HG02885 (cell line): ENCODE data around the gene YAF2.

ENCODE experiments used
- ATAC-seq: cut with Tn5 transposase; IDR thresholded peaks from one replicate; pipeline ENCODE4 v1.9.1; 2021; ENCODE audit warnings: mild to moderate bottlenecking; ENCODE audit not compliant: unreplicated experiment, poor library complexity

The YAF2 gene

GRCh38 chr12:42156232-42156631 lies 81.8 kb downstream of the YAF2 start:
- no peak for ATAC-seq

- no peak for ATAC-seq
Measured at GRCh38 chr12:42145552-42146215, 92.4 kb downstream of the YAF2 start.

- ATAC-seq = no peak
Measured at GRCh38 chr12:42145197-42145549, 92.9 kb downstream of the YAF2 start.

- ATAC-seq = peak; percentile 88
Measured at GRCh38 chr12:42144408-42145196, 93.4 kb downstream of the YAF2 start, which contains the start of gene GXYLT1. Gene GXYLT1, minus strand, starts transcription at chr12:42144874. Its CDS starts 228 bp downstream, at chr12:42144646.

- ATAC-seq = no peak
Measured at GRCh38 chr12:42144158-42144407, 94.0 kb downstream of the YAF2 start.

- no peak for ATAC-seq
Measured at GRCh38 chr12:42143452-42144157, 94.4 kb downstream of the YAF2 start.

GRCh38 chr12:42141981-42142606 lies 96.0 kb downstream of the YAF2 start:
- ATAC-seq = no peak

- no peak for ATAC-seq
Measured at GRCh38 chr12:42140901-42141300, 97.1 kb downstream of the YAF2 start.

GRCh38 chr12:42135259-42135814 lies 102.7 kb downstream of the YAF2 start:
- ATAC-seq = no peak

GRCh38 chr12:42130672-42131402 lies 107.2 kb downstream of the YAF2 start:
- no peak for ATAC-seq

GRCh38 chr12:42129595-42130204 lies 108.3 kb downstream of the YAF2 start:
- no peak for ATAC-seq

- no peak for ATAC-seq
Measured at GRCh38 chr12:42128888-42129287, 109.2 kb downstream of the YAF2 start.

GRCh38 chr12:42128327-42128726 lies 109.7 kb downstream of the YAF2 start:
- ATAC-seq = no peak

- ATAC-seq = no peak
Measured at GRCh38 chr12:42126963-42127362, 111.1 kb downstream of the YAF2 start.

GRCh38 chr12:42125388-42125767 lies 112.7 kb downstream of the YAF2 start:
- no peak for ATAC-seq

GRCh38 chr12:42124764-42125387 lies 113.2 kb downstream of the YAF2 start:
- no peak for ATAC-seq

- ATAC-seq = no peak
Measured at GRCh38 chr12:42119085-42119633, 118.9 kb downstream of the YAF2 start.

- no peak for ATAC-seq
Measured at GRCh38 chr12:42118136-42118879, 119.7 kb downstream of the YAF2 start.
